Endodermal cell (in vitro differentiated cells): ENCODE data around the gene TIMM13. TPM values are rescaled to one million over a fixed set of nuclear protein-coding genes. Genes with fewer than 3 reads are reported as not detected.

ENCODE experiments used
- DNase-seq: peaks from one replicate; pipeline ENCODE4 v3.0.0-alpha.2; 2017
- H3K27ac ChIP-seq: 2 replicates; pipeline ENCODE4 v1.5.1; 2013; ENCODE audit warnings: mild to moderate bottlenecking, low read depth, low read length, moderate library complexity
- H3K27me3 ChIP-seq: 2 replicates; pipeline ENCODE4 v1.6.1; 2013; ENCODE audit warnings: mild to moderate bottlenecking, low read length, moderate library complexity; ENCODE audit not compliant: insufficient read depth, control insufficient read depth, poor library complexity, severe bottlenecking
- H3K36me3 ChIP-seq: 2 replicates; pipeline ENCODE4 v1.7.0; 2013; ENCODE audit warnings: mild to moderate bottlenecking, low read length, moderate library complexity; ENCODE audit not compliant: control insufficient read depth, insufficient read depth
- H3K4me1 ChIP-seq: one replicate; pipeline ENCODE4 v1.7.0; 2013; ENCODE audit warnings: low read length; ENCODE audit not compliant: control insufficient read depth, insufficient read depth
- H3K4me3 ChIP-seq: 2 replicates; pipeline ENCODE4 v1.5.1; 2013; ENCODE audit warnings: mild to moderate bottlenecking, low read length, moderate library complexity
- H3K9ac ChIP-seq: 2 replicates; pipeline ENCODE4 v1.6.1; 2013; ENCODE audit warnings: mild to moderate bottlenecking, low read length, moderate library complexity; ENCODE audit not compliant: poor library complexity, severe bottlenecking; ENCODE audit errors: extremely low read depth
- H3K9me3 ChIP-seq: 2 replicates; pipeline ENCODE4 v1.6.1; 2013; ENCODE audit warnings: mild to moderate bottlenecking, low read length, moderate library complexity; ENCODE audit not compliant: control insufficient read depth
- H3K27ac Mint-ChIP-seq: 2 replicates; pipeline ENCODE4 v1.8.0; 2020; ENCODE audit warnings: mixed read lengths
- H3K27me3 Mint-ChIP-seq: 2 replicates; pipeline ENCODE4 v1.8.0; 2021; ENCODE audit warnings: mild to moderate bottlenecking, mixed read lengths; ENCODE audit not compliant: insufficient read depth
- H3K36me3 Mint-ChIP-seq: 2 replicates; pipeline ENCODE4 v1.8.0; 2020; ENCODE audit warnings: low read depth, mixed read lengths
- H3K4me1 Mint-ChIP-seq: 2 replicates; pipeline ENCODE4 v1.8.0; 2020; ENCODE audit warnings: mixed read lengths
- H3K4me3 Mint-ChIP-seq: 2 replicates; pipeline ENCODE4 v1.8.0; 2020; ENCODE audit warnings: mild to moderate bottlenecking, moderate library complexity, mixed read lengths
- H3K9me3 Mint-ChIP-seq: 2 replicates; pipeline ENCODE4 v1.8.0; 2020; ENCODE audit warnings: mild to moderate bottlenecking, mixed read lengths
- CTCF ChIP-seq: fragments of 200-600 bp; sonication (generic); conservative IDR thresholded peaks from 2 replicates; pipeline ENCODE4 v1.5.0; 2021; ENCODE audit warnings: antibody characterized with exemption, mild to moderate bottlenecking
- WGBS, 2 experiments: methylation state at CpG; one replicate each; pipeline versions ENCODE4 v1.1.5 to v1.1.7; 2013; ENCODE audit warnings: missing lambda C conversion rate in 2 of 2, mixed read lengths in 1 of 2; ENCODE audit not compliant: insufficient coverage in 1 of 2, insufficient read length in 1 of 2; 5-methylcytosine and 5-hydroxymethylcytosine counted together
- total RNA-seq, 2 donors: library from RNA; stranded (reverse); fragmentation: NEBNext Ultra II Directional in 1 of 2; extraction: Animal tissue kit (Norgen Biotek cat#: 25700) in 1 of 2; gene quantifications; 2 replicates in 1 of 2; 3 replicates in 1 of 2; pipeline ENCODE4 v1.2.1, GENCODE V29; 2021

Gene TIMM13
- total RNA-seq, 2 donors from 2014 or later, result 149 to 175 TPM

- H3K4me1 ChIP-seq, result no peaks in the 10 kb centered on the region
- WGBS, 2 experiments, result 92 to 95% methylated on average over 13 to 20 of the region's 20 CpGs
- Mint-ChIP-seq H3K36me3 (peaks cover 29% of the 10 kb centered on the region), H3K9me3 (no peaks in the 10 kb centered on the region), H3K27ac (no peak overlapping the region), H3K27me3 (no peaks in the 10 kb centered on the region), H3K4me1 (no peaks in the 10 kb centered on the region), H3K4me3 (no peak overlapping the region)
- no peaks in the 10 kb centered on the region for H3K27me3 ChIP-seq
- peaks cover 29% of the 10 kb centered on the region for H3K36me3 ChIP-seq
- DNase-seq, result no peak
- H3K27ac ChIP-seq, result no peak overlapping the region
- H3K9me3 ChIP-seq, result no peaks in the 10 kb centered on the region
- TF ChIP-seq CTCF, result no peak
- no peak overlapping the region for H3K9ac ChIP-seq
- no peak overlapping the region for H3K4me3 ChIP-seq
These were observed 10.8 kb upstream of the TIMM13 start for GRCh38 chr19:2438178-2438577.

- Histone ChIP-seq H3K4me3 (no peak overlapping the region), H3K27me3 (no peaks in the 10 kb centered on the region), H3K9ac (no peak overlapping the region), H3K27ac (no peak overlapping the region), H3K9me3 (no peaks in the 10 kb centered on the region), H3K4me1 (no peaks in the 10 kb centered on the region), H3K36me3 (peaks cover 35% of the 10 kb centered on the region)
- Mint-ChIP-seq H3K4me3 (no peak overlapping the region), H3K27ac (no peak overlapping the region), H3K9me3 (no peaks in the 10 kb centered on the region), H3K36me3 (peaks cover 29% of the 10 kb centered on the region), H3K4me1 (no peaks in the 10 kb centered on the region), H3K27me3 (no peaks in the 10 kb centered on the region)
- TF ChIP-seq CTCF, result no peak
- no peak for DNase-seq
- 93 to 94% methylated on average over 3 to 15 of the region's 15 CpGs for WGBS, 2 experiments
These were observed 9.5 kb upstream of the TIMM13 start for GRCh38 chr19:2436926-2437325.

- Histone ChIP-seq H3K27ac (no peak overlapping the region), H3K36me3 (peaks cover 40% of the 10 kb centered on the region), H3K4me3 (no peak overlapping the region), H3K9me3 (no peaks in the 10 kb centered on the region), H3K9ac (no peak overlapping the region), H3K4me1 (no peaks in the 10 kb centered on the region), H3K27me3 (no peaks in the 10 kb centered on the region)
- no peaks in the 10 kb centered on the region for H3K9me3 Mint-ChIP-seq
- H3K27me3 Mint-ChIP-seq, result no peaks in the 10 kb centered on the region
- H3K4me3 Mint-ChIP-seq, result no peak overlapping the region
- no peak for TF ChIP-seq CTCF
- no peak for DNase-seq
- H3K4me1 Mint-ChIP-seq, result no peaks in the 10 kb centered on the region
- H3K27ac Mint-ChIP-seq, result no peak overlapping the region
- WGBS, 2 experiments, result 95 to 98% methylated on average over 14 to 33 of the region's 39 CpGs
- H3K36me3 Mint-ChIP-seq, result peaks cover 26% of the 10 kb centered on the region
These were observed 9.0 kb upstream of the TIMM13 start for GRCh38 chr19:2436384-2436783.
